Retina (tissue), 1 donor: ENCODE data around the gene C1GALT1C1.
"Not testable (repeated sequence)": the region's sequence is repeated elsewhere in the genome, so short reads cannot be mapped to it uniquely, and the experiment has no call there.

Source experiments
- DNase-seq: peaks from one replicate; pipeline ENCODE4 v3.0.0-alpha.2; 2016

The C1GALT1C1 gene

GRCh38 chrX:120629667-120630537 is at the start of gene C1GALT1C1:
TSS of gene C1GALT1C1 (minus strand) at chrX:120630054. CDS start at chrX:120627166, 2,888 bp downstream.
- DNase-seq = peak; percentile 91

GRCh38 chrX:120677004-120677652 is 47.3 kb upstream of the C1GALT1C1 start:
- no peak for DNase-seq

- no peak for DNase-seq
These were observed 43.1 kb upstream of the C1GALT1C1 start for GRCh38 chrX:120672841-120673530.

- DNase-seq = no peak
These were observed 42.5 kb upstream of the C1GALT1C1 start for GRCh38 chrX:120672389-120672788.

- DNase-seq = no peak
These were observed 42.1 kb upstream of the C1GALT1C1 start for GRCh38 chrX:120671963-120672362.

- DNase-seq = no peak
These were observed 38.5 kb upstream of the C1GALT1C1 start for GRCh38 chrX:120668357-120668756.

- DNase-seq = not testable (repeated sequence)
These were observed 34.7 kb upstream of the C1GALT1C1 start for GRCh38 chrX:120664535-120664934.

- DNase-seq = no peak
These were observed 34.2 kb upstream of the C1GALT1C1 start for GRCh38 chrX:120664081-120664480.

- no peak for DNase-seq
These were observed 32.8 kb upstream of the C1GALT1C1 start for GRCh38 chrX:120662662-120663061.

GRCh38 chrX:120660637-120661036 is 30.8 kb upstream of the C1GALT1C1 start:
- DNase-seq = no peak

- DNase-seq = no peak
These were observed 23.1 kb upstream of the C1GALT1C1 start for GRCh38 chrX:120653000-120653399.

- not testable (repeated sequence) for DNase-seq
These were observed 22.4 kb upstream of the C1GALT1C1 start for GRCh38 chrX:120652256-120652655.

- DNase-seq = no peak
These were observed 17.3 kb upstream of the C1GALT1C1 start for GRCh38 chrX:120647127-120647526.

GRCh38 chrX:120642871-120643270 is 13.0 kb upstream of the C1GALT1C1 start:
- DNase-seq = no peak

- DNase-seq = no peak
These were observed 8.8 kb upstream of the C1GALT1C1 start for GRCh38 chrX:120638619-120639018.

- no peak for DNase-seq
These were observed 4.5 kb downstream of the C1GALT1C1 start for GRCh38 chrX:120625371-120625770.

GRCh38 chrX:120617996-120618630 is 11.7 kb downstream of the C1GALT1C1 start:
- DNase-seq = no peak

GRCh38 chrX:120614816-120615215 is 15.0 kb downstream of the C1GALT1C1 start:
- no peak for DNase-seq

GRCh38 chrX:120612086-120612485 is 17.8 kb downstream of the C1GALT1C1 start:
- DNase-seq = no peak

GRCh38 chrX:120604361-120604782 is 25.5 kb downstream of the C1GALT1C1 start:
- DNase-seq = no peak

GRCh38 chrX:120603707-120604360 is 26.0 kb downstream of the C1GALT1C1 start, which contains the start of gene MCTS1:
TSS of gene MCTS1 (plus strand) at chrX:120604101. CDS start at chrX:120604237, 136 bp downstream.
- DNase-seq = peak; percentile 88

GRCh38 chrX:120585702-120586101 is 44.2 kb downstream of the C1GALT1C1 start:
- no peak for DNase-seq
